ENCODE data around the gene CDH5. TPM values are rescaled to one million over a fixed set of nuclear protein-coding genes. Genes with fewer than 3 reads are reported as not detected.
A peak's percentile ranks its signal among the peaks of the same experiment; 100 is the strongest.

Gene CDH5
- total RNA-seq, 2 experiments from 2014 or later = not detected

DNA sequence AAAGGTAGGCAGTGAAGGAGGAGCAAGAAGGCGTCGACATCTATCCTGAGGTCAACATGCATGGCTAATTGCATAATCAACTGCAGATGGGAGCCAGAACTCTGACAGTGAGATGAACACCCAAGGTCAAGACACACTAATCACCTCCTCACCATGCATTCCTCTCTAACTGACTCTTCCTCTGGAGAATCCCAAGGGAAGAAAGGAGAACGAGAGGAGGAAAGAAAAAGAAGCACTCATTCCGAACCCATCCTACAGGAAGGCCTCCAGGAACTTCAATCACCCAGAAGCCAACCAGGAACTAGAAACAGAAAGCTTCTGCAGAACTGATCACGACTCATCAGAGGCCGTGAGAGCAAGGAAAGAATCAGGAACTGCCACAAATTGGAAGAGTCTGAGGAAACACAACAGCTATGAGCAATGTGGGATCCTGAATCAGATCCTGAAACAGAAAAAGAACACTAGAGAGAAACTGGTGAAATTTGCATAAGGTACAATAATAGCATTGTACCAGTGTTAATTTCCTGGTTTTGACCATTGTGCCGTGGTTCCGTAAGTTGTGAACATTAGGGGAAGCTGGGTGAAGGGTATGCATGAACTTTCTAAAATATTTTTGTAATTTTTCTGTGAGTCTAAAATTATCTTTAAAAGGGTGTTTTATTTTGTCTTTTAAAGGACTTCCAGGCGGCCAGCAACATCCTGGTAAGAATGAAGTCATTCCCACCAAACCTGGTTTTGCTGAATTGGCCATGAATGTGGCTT, 50.6 kb downstream of the CDH5 start:
- Histone ChIP-seq H3K4me1 (ENCODE audit: insufficient read depth, low read length, poor library complexity, severe bottlenecking) (no peaks in the 10 kb centered on the region), H3K4me2 (ENCODE audit: low read length) (no peak overlapping the region), H2AFZ (ENCODE audit: low read length) (no peak overlapping the region), H3K9me3 (ENCODE audit: low read length) (peaks cover 20% of the 10 kb centered on the region; the same call in 1 of the 2 replicates), H3K36me3 (ENCODE audit: insufficient read depth, low read length) (no peaks in the 10 kb centered on the region), H3K79me2 (ENCODE audit: insufficient read depth, low read depth, low read length) (no peaks in the 10 kb centered on the region), H4K20me1 (ENCODE audit: insufficient read depth, low read length) (no peaks in the 10 kb centered on the region), H3K4me3 (ENCODE audit: low read depth, low read length, poor library complexity, severe bottlenecking) (no peak overlapping the region), H3K9me2 (ENCODE audit: insufficient read depth, low read length) (no peaks in the 10 kb centered on the region), H3K27ac (ENCODE audit: low read depth, low read length, poor library complexity, severe bottlenecking) (no peak overlapping the region)
- ChIA-PET CTCF (ENCODE audit: unreplicated experiment) (no interaction called here), POLR2A (no interaction called here)
- intact Hi-C loops (cut with micrococcal nuclease; ENCODE audit: unreplicated experiment) = no loop called here
- TF ChIP-seq EZH2phosphoT487 (IDR thresholded peaks at IDR 0.05; ENCODE audit: borderline replicate concordance, low read depth, low read length) = no peak
- TF ChIP-seq, protein P1, sequence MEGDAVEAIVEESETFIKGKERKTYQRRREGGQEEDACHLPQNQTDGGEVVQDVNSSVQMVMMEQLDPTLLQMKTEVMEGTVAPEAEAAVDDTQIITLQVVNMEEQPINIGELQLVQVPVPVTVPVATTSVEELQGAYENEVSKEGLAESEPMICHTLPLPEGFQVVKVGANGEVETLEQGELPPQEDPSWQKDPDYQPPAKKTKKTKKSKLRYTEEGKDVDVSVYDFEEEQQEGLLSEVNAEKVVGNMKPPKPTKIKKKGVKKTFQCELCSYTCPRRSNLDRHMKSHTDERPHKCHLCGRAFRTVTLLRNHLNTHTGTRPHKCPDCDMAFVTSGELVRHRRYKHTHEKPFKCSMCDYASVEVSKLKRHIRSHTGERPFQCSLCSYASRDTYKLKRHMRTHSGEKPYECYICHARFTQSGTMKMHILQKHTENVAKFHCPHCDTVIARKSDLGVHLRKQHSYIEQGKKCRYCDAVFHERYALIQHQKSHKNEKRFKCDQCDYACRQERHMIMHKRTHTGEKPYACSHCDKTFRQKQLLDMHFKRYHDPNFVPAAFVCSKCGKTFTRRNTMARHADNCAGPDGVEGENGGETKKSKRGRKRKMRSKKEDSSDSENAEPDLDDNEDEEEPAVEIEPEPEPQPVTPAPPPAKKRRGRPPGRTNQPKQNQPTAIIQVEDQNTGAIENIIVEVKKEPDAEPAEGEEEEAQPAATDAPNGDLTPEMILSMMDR (conservative IDR thresholded peaks at IDR 0.05; ENCODE audit: low read length) = no peak
- no TSS peak for BruUV-seq (replicated peaks)
- DNase-seq (ENCODE audit: low spot score) = no peak

- Histone ChIP-seq H3K4me2 (ENCODE audit: low read length) (no peak overlapping the region), H3K79me2 (ENCODE audit: insufficient read depth, low read depth, low read length) (no peaks in the 10 kb centered on the region), H2AFZ (ENCODE audit: low read length) (no peak overlapping the region), H3K27ac (ENCODE audit: low read depth, low read length, poor library complexity, severe bottlenecking) (no peak overlapping the region), H3K4me1 (ENCODE audit: insufficient read depth, low read length, poor library complexity, severe bottlenecking) (no peaks in the 10 kb centered on the region), H4K20me1 (ENCODE audit: insufficient read depth, low read length) (no peaks in the 10 kb centered on the region), H3K9me3 (ENCODE audit: low read length) (0 out of 2 replicates have a peak, but pooled peaks cover 12% of the 10 kb centered on the region), H3K9me2 (ENCODE audit: insufficient read depth, low read length) (no peaks in the 10 kb centered on the region), H3K4me3 (ENCODE audit: low read depth, low read length, poor library complexity, severe bottlenecking) (no peak overlapping the region), H3K36me3 (ENCODE audit: insufficient read depth, low read length) (no peaks in the 10 kb centered on the region)
- no TSS peak for BruUV-seq (replicated peaks)
- CTCF ChIA-PET (ENCODE audit: unreplicated experiment) = no interaction called here
- intact Hi-C loops (cut with micrococcal nuclease; ENCODE audit: unreplicated experiment) = no loop called here
- DNase-seq (ENCODE audit: low spot score) = no peak
- TF ChIP-seq, protein P1 (conservative IDR thresholded peaks at IDR 0.05; ENCODE audit: low read length) = no peak
- no peak for TF ChIP-seq EZH2phosphoT487 (IDR thresholded peaks at IDR 0.05; ENCODE audit: borderline replicate concordance, low read depth, low read length)
- POLR2A ChIA-PET = no interaction called here
These were observed 51.9 kb downstream of the CDH5 start for GRCh38 chr16:66418165-66418962.

DNA sequence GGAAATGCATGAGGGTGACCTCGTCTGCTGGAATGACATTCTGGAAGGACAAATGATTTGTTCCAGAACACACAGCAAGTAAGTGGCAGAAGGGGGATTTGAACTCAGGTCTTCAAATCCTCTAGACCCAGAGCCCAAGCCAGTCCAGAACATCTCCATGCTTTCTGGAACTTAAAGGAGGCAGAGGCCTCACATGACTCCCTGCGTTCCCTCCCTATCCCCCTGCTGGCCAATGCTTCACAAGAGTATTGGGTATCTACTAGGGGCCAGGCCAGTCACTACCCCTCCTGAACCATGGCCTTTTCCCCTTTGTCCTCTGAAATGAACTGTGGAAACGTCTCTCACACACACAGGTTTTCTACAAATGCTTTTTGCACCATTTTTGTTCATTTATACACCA, 53.0 kb downstream of the CDH5 start:
- Histone ChIP-seq H3K36me3 (ENCODE audit: insufficient read depth, low read length) (no peaks in the 10 kb centered on the region), H3K9me3 (ENCODE audit: low read length) (0 out of 2 replicates have a peak, but pooled peaks cover 12% of the 10 kb centered on the region), H3K79me2 (ENCODE audit: insufficient read depth, low read depth, low read length) (no peaks in the 10 kb centered on the region), H3K27ac (ENCODE audit: low read depth, low read length, poor library complexity, severe bottlenecking) (no peak overlapping the region), H3K4me1 (ENCODE audit: insufficient read depth, low read length, poor library complexity, severe bottlenecking) (no peaks in the 10 kb centered on the region), H4K20me1 (ENCODE audit: insufficient read depth, low read length) (no peaks in the 10 kb centered on the region), H3K4me3 (ENCODE audit: low read depth, low read length, poor library complexity, severe bottlenecking) (no peak overlapping the region), H2AFZ (ENCODE audit: low read length) (no peak overlapping the region), H3K9me2 (ENCODE audit: insufficient read depth, low read length) (no peaks in the 10 kb centered on the region), H3K4me2 (ENCODE audit: low read length) (no peak overlapping the region)
- ChIA-PET POLR2A (no interaction called here), CTCF (ENCODE audit: unreplicated experiment) (no interaction called here)
- intact Hi-C loops (cut with micrococcal nuclease; ENCODE audit: unreplicated experiment) = no loop called here
- no TSS peak for BruUV-seq (replicated peaks)
- DNase-seq (ENCODE audit: low spot score) = no peak
- TF ChIP-seq, protein P1 (conservative IDR thresholded peaks at IDR 0.05; ENCODE audit: low read length) = 0 out of 2 replicates have a peak, but pooled peaks have one; percentile 17
- no peak for TF ChIP-seq EZH2phosphoT487 (IDR thresholded peaks at IDR 0.05; ENCODE audit: borderline replicate concordance, low read depth, low read length)
